NCI-H1048 (cell line): ENCODE results near the gene WDR20.
"Not testable (repeated sequence)": the region's sequence is repeated elsewhere in the genome, so short reads cannot be mapped to it uniquely, and the experiment has no call there.

ENCODE experiments used
- DNase-seq: peaks from one replicate; lab custom pipeline; 2025; lab: John Stamatoyannopoulos, UW

Gene WDR20

DNA sequence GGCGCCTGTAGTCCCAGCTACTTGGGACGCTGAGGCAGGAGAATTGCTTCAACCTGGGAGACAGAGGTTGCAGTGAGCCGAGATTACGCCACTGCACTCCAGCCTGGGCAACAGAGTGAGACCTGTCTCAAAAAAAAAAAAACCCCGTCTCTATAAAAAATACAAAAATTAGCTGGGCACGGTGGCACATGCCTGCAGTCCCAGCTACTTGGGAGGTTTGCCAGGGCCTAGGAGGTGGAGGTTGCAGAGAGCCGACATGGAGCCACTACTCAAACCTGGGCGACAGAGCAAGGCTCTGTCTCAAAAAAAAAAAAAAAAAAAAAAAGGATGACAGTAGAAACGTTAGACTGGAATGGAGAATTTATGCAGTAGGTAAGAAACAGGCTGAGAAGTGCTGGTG is 5.7 kb upstream of the WDR20 start:
- not testable (repeated sequence) for DNase-seq

DNA sequence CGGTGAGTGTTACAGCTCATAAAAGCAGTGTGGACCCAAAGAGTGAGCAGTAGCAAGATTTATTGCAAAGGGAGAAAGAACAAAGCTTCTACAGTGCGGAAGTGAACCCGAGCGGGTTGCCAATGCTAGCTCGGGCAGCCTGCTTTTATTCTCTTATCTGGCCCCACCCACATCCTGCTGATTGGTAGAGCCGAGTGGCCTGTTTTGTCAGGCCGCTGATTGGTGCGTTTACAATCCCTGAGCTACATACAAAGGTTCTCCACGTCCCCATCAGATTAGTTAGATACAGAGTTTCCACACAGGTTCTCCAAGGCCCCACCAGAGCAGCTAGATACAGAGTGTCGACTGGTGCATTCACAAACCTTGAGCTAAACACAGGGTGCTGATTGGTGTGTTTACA is 5.0 kb upstream of the WDR20 start:
- DNase-seq, result not testable (repeated sequence)

DNA sequence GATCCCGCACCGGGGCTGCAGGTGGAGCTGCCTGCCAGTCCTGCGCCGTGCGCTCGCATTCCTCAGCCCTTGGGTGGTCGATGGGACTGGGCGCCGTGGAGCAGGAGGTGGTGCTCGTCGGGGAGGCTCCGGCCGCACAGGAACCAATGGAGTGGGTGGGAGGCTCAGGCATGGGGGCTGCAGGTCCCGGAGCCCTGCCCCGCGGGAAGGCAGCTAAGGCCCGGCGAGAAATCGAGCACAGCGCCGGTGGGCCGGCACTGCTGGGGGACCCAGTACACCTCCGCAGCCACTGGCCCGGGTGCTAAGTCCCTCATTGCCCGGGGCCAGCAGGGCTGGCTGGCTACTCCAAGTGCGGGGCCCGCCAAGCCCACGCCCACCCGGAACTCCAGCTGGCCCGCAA is 4.2 kb upstream of the WDR20 start:
- DNase-seq, result not testable (repeated sequence)

DNA sequence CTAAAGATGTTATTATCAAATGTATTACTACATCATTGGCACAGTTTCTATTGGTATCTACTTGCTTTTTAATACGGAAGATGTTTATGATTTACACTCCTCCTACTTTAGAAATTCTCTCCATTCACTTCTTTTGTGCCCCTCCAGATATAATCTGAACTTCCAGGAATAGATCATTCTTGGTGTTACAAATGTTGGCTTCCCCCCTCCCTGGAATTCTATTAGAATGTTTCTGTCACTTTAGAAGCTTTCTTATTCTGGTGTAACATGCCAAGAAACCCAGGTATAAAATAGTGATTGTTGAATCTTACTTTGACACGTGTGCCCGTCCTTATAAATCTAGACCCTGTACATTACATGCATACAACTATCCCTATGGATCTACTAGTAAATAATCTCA is 1.2 kb upstream of the WDR20 start:
- no peak for DNase-seq

DNA sequence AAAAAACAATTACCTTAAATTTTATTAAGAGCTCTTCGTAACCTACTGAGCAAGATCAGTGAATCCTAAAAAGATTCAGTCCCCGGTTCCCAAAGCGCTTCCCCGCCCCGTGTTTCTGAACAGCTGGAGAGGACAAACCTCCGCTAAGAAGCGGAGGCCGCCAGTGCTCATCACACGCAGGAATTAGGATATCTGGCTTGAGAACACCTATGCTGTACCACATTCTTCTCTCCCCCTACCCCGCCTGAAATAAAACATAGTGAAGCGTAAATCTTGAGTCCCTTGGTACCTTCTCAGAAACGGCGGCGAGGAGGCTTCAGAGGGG is 774 bp upstream of the WDR20 start:
- no peak for DNase-seq

DNA sequence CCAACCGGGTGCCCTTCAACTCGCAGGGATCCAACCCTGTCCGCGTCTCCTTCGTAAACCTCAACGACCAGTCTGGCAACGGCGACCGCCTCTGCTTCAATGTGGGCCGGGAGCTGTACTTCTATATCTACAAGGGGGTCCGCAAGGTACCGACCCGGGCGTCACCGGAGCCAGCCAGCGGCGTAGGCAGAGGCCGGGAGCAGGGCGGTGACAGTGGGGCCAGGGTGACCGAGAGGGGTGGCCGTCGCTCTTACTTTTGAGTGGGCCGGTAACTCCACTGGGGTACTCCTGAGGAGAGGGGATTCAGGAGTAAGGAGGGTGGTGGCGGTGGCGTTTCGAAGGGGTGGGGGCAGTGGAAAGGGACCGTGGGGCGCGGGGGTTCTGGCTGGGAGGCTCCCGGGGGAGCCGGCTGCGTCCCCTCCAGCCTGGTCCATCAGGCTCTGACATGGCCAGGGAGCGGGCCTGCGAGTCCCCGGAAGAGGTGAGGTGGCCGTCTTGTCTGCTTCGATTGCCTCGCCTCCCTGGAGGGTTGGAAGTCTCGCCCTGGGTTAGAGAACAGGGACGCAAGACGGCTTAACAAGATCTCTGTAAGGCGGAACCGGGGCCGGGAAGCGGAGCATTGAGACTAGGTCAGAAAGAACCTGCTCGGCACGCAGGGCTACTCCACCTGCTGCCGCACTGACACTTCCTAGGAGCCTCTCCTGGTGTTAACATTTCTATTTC is 491 bp downstream of the WDR20 start:
- DNase-seq, result no peak

DNA sequence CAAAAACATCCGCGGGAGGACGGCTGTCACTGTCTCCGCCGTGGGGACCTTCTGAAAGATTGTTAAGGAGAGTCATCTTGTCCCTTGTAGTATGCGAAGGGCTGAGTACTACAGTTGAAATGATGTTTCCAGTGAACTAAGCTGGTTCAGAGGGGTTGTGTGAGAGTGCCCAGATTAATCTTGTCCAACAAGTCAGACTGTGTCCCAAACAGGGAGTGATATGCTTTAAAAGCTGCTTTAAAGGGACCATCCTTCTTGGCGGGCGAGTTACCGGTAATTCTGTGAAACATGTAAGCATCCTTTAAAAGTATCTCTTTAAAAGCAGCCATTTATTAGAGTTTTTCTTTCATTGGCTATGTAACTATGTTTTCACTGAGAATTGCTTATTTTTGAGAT is 1.1 kb downstream of the WDR20 start:
- no peak for DNase-seq

DNA sequence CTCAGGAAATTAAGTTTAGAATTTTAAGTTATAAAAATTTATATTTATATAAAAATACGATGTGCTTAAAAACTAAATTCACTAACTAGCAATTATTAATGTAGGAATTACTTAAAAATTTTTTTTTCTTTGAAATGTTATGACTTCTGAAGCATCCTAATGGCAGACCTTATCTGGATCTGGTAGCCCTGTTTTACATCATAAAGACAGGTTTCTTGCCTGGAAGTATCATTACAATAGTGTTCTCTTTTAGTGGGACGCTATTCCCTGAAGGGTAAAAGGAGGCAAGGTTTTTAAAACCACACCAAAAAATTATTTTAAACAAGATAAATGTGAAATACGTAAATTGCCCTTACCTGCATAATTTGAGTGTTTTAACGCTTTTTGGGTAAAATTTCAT is 2.1 kb downstream of the WDR20 start:
- DNase-seq, result no peak

DNA sequence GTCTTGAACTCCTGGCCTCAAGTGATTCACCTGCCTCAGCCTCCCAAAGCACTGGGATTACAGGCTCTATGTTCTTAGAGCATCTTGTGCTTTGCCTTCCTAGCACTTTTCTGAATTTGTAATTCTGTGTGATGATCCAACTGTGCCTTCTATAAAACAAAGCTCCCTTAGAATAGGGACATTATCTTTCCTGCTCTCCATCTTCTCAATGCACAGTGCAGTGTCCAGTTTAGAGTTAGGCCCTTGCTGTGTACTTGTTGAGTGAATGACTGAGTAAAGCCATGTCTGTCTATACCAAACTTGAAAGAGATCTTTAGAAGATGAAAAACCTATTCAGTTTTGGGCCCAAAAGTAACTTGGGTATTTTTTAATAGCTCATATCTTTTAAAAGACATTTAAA is 5.2 kb downstream of the WDR20 start:
- DNase-seq, result no peak

DNA sequence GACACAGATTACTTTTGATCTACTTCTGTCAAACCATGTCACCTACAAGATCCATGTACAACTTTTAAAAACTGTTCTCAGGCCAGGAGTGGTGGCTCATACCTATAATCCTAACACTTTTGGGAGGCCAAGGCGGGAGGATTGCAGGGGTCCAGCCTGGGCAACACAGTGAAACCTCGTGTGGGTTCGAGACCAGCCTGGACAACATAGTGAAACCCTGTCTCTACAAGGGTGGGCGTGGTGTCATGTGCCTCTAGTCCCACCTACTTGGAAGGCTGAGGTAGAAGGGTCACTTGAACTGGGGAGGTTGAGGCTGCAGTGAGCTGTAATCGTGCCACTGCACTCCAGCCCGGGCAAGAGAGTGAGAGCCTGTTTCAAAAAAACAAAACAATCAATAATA is 5.7 kb downstream of the WDR20 start:
- DNase-seq, result no peak

DNA sequence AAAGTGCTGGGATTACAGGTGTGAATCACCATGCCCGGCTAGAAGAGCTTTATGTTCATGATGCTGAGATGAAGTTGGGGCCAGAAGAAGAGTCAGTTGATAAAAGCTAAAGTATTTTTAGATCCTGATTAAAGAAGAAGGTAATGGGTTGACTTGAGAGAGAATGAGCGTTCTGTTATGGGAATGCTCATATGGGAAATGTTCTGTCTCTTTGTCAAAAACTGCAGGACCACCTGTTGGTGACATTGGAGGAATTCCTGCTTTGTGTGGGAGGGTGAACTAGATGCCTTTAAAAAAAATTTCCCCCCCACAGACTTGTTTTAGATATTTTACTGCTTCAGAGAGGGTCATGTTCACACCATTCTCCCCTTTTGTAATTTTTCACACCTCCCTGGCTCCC is 6.7 kb downstream of the WDR20 start:
- no peak for DNase-seq

DNA sequence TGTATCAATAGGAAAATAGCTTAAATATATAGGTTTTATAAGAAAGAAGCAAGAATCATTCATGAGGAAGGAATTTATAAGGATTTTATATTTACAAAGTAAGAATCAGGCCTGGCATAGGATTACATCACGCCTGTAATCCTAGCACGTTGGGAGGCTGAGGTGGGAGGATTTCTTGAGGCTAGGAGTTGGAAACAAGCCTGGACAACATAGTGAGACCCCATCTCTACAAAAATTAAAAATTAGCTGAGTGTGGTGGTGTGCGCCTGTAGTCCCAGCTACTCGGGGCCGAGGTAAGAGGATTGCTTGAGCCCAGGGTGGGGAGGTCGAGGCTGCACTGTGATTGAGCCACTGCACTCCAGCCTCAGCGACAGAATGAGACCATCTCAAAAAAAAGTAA is 10.4 kb downstream of the WDR20 start:
- DNase-seq, result no peak

DNA sequence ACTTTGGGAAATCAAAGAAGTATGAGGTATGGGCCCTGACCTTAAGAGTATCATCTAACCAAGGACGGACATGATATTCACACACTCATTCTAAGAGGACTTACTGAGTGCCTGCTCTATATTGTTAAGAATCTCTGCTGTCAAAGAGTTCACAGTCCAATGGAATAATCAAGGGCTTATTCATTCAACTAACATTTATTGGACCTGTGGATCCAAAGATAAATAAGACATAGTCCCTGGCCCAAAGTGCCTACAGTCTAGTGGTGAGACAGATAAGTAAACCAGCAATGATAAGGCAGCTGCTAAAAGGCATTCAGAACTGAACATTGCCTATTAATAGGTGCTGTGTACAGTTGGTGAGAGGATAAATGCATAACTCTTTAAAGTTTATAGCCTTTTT is 11.0 kb downstream of the WDR20 start:
- DNase-seq, result no peak

DNA sequence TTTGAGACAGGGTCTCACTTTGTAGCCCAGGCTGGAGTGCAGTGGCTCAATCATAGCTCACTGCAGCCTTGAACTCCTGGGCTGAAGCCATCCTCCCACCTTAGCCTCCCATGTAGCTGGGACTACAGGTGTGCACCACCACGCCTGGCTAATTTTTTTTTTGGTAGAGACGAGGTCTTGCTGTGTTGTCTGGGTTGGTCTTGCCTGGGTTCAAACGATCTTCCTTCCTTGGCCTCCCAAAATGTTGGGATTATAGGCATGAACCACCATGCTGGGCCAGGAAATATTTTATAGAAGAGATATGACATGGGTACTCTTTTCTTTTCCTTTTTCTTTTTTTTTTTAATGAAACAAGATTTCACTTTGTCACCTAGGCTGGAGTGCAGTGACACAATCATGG is 11.7 kb downstream of the WDR20 start:
- DNase-seq, result not testable (repeated sequence)

DNA sequence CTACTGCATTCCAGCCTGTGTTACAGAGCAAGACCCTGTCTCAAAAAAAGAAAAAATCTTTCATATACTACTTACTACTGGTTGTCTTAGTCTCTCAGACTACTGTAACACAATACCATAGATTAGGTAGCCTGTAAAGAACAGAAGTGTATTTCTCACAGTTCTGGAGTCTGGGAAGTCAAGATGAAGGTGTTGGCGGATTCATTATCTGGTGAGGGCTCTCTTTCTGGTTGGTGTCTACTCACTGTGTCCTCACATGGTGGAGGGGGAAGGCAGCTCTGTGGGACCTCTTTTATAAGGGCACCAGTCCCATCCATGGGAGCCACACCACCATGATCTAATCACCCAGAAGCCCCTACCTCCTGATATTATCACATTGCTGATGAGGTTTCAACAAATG is 14.4 kb downstream of the WDR20 start:
- no peak for DNase-seq

DNA sequence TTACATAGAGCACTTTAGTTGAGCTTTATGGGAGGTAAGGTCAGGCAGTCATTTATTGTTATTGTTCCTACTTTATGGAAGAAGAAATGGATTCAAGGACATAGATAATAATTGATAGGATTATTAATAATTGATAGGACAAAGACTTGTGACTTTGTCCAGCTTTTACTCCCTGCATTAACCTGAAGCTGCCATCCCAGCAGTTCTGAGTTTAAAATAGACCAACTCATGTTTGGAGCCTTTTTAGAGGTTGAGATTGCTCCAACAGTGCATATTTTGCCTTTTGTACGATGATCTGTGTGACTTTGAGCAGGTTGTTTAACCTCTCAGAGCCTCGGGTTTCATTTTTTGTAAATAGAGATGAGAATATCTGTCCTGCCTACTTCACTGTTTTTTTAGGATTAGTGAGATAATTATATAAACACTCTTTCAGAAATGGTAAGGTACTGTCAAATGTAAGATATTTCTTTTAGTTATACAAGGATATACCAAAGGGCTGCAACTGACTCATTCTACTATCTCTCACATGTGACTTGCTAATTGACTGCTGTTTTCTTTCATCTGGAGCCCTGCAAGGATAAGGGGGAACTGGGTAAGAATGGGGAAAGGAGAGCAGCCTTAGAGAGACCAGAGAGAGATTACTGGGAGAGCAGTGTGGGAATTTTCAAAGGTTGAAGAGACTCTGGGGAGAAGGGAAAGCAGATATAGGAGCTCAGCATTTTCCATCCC is 15.3 kb downstream of the WDR20 start:
- no peak for DNase-seq

DNA sequence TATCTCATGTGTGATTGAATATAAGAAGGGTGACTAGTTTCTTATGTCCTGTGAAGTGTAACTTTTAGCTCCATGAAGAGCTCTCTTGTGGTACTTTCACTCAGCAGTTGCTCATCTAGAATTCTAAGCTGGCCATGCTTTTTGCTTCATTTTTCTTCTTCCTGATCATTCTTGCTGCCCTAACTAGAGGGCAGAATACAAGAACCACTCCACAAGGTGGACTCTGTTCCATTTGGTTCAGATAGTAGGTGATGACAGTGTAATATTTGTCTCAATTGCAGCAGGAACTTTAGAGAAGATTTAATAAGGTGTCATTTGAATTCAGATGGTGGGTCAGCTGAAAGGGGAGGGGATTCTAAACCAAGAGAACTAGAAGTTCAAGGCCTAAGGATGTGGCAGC is 17.6 kb downstream of the WDR20 start:
- DNase-seq, result no peak

DNA sequence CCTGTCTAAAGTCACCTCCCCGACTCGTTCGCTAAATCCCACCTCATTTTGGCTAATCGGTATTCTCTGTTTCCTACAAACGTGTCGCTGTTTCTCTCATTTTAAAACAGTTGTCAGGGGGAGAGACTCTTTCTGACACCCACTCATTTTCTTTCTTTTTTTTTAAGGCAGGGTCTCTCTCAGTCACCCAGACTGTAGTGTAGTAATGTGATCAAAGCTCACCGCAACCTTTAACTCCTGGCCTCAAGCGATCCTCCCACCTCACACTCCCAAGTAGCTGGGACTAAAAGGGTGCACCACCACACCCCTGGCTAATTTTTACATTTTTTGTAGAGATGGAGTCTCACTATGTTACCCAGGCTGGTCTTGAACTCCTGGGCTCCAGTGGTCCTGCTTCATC is 19.1 kb downstream of the WDR20 start:
- DNase-seq, result no peak

DNA sequence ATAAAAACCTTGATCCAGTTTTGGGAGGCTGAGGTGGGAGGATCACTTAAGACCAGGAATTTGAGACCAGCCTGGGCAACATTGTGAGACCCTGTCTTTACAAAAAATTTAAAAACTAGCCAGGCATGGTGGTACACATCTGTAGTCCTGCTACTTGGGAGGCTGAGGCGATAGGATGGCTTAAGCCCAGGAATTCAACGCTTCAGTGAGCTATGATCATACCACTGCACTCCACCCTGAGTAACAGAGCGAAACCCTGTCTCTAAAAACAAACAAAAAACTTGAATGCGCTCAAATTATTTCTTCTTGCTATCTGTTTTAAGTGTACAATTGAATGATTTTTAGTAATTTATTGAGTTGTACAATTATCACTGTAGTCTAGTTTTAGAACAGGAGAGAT is 20.1 kb downstream of the WDR20 start:
- no peak for DNase-seq

DNA sequence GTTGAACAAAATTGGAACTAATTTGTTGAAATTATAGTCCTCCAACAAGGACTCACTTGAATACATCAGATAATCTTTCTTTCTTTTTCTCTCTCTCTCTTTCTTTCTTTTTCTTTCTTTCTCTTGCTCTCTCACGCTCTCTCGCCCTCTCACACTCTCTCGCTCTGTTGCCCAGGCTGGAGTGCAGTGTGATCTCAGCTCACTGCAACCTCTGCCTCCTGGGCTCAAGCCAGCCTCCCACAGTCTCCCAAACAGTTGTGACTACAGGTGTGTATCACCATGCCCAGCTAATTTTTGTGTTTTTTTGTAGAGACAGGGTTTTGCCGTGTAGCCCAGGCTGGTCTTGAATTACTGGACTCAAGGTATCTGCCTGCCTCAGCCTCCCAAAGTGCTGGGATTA is 22.8 kb downstream of the WDR20 start:
- DNase-seq, result no peak

DNA sequence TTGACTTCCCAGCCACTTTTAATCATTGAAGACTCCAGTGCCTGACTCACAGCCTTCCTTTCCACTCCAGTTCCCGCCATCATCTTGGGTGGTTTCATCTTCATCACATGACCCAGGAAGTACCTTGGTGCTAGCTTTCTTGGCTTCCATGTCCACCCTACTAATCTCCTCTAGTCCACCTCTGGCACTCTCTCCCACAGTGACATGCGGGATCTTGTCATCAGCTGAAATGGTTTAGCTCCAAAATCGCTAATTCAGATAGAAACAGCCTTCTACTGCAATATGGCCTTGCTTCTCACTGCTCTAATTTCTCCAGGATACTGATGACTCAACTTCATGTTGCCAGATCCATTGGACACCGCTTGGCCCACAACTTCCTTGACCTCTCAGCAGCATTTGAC is 24.5 kb downstream of the WDR20 start:
- DNase-seq, result no peak

DNA sequence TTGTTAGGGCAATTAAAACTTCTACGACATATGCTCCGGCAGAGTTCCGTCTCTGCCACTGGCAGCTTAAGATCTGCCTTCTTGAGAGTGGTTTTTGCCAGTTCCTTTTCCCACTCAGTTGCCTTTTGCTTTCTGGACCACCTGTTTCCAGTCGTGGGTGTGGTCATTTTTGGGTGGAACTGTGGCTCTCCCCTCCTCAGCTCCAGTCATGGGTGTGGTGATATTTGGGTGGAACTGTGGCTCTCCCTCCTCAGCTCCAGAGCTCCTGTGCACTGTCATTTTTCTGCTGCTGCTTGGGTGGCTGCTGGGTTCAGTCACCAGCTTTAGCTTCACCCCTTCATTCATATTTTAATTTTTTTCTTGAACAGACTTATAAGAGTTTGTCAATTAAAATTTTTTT is 25.3 kb downstream of the WDR20 start:
- DNase-seq, result no peak

DNA sequence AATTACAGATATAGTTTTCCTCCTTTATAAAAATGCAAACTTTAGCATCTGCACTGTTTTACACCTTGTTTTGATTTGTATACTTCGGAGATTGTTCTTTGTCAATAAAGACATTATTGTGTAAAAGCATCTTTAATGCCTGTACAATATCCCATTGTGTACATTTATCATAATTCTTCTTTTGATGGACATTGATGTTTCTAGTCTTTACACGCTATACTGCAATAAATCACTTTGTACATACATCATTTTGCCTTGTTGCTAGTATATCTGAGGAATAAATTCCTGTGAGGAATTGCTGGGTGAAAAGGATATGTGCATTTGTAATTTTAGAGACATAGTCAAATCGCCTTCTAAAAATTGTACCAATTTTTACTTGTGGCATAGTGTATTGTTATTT is 30.4 kb downstream of the WDR20 start:
- DNase-seq, result no peak
